K562 (cell line): Measurements from ENCODE around the gene USP46. TPM values are rescaled to one million over a fixed set of nuclear protein-coding genes. Genes with fewer than 3 reads are reported as not detected.

Experiments
- CBX2 ChIP-seq: fragments of 200-600 bp; sonication (generic); IDR thresholded peaks from one replicate; pipeline ENCODE4 v1.6.1; 2012; ENCODE audit warnings: mild to moderate bottlenecking, low read length, inconsistent platforms; ENCODE audit not compliant: insufficient read depth, poor library complexity, severe bottlenecking
- CXXC5 ChIP-seq: fragments of 250-450 bp; sonication (Bioruptor Pico); IDR thresholded peaks from 2 replicates; pipeline ENCODE4 v1.8.0; 2022; ENCODE audit warnings: inconsistent platforms, mild to moderate bottlenecking, moderate library complexity
- TCF15 ChIP-seq: fragments of 250-450 bp; sonication (Bioruptor Pico); IDR thresholded peaks from 2 replicates; pipeline ENCODE4 v1.8.0; 2022; ENCODE audit warnings: moderate library complexity, mild to moderate bottlenecking, inconsistent platforms
- THAP7 ChIP-seq: fragments of 250-450 bp; sonication (Bioruptor Pico); IDR thresholded peaks from 2 replicates; pipeline ENCODE4 v1.5.0; 2021
- ZNF324 ChIP-seq: fragments of 250-450 bp; sonication (Bioruptor Pico); IDR thresholded peaks from 2 replicates; pipeline ENCODE4 v1.4.0; 2020; ENCODE audit warnings: mild to moderate bottlenecking
- ZNF449 ChIP-seq: fragments of 250-450 bp; sonication (Bioruptor Pico); IDR thresholded peaks from 2 replicates; pipeline ENCODE4 v1.8.0; 2022; ENCODE audit warnings: moderate library complexity, mild to moderate bottlenecking, inconsistent platforms
- ZNF507 ChIP-seq: conservative IDR thresholded peaks from 2 replicates; pipeline ENCODE4 v1.6.1; 2017; ENCODE audit warnings: missing genetic modification characterization, missing compliant biosample characterization
- ZNF592 ChIP-seq: fragments of 450-650 bp; IDR thresholded peaks from 2 replicates; pipeline ENCODE4 v1.6.1; 2017; ENCODE audit warnings: antibody characterized with exemption, mild to moderate bottlenecking
- polyA plus RNA-seq, 8 experiments: library from polyadenylated mRNA; depleted of rRNA in 4 of 8; stranded (reverse) in 5 of 8; unstranded in 3 of 8; fragments of >200 nt; fragmentation: Nextera tagmentation in 2 of 8; fragmentation: Illumina TruSeq in 1 of 8; extraction: Ambion mirVana in 2 of 8; extraction: Trizol in 1 of 8; gene quantifications; 2 replicates each; pipeline versions ENCODE4 v1.2.1 to v1.2.3, GENCODE V29; 2011 to 2014; ENCODE audit warnings: inconsistent platforms in 1 of 8, missing spikeins in 1 of 8
- total RNA-seq, 7 experiments: library from RNA; depleted of rRNA in 6 of 7; stranded (reverse); fragments of >200 nt in 6 of 7; fragmentation: Illumina TruSeq in 2 of 7; extraction: Trizol in 2 of 7; gene quantifications; 2 replicates each; pipeline versions ENCODE4 v1.2.1 to v1.2.3, GENCODE V29; 2011 to 2021; ENCODE audit warnings: low replicate concordance in 1 of 7

The USP46 gene
- total and polyA plus RNA-seq, 9 of the 15 experiments (the other 6 are each of a cell fraction or from before 2014, with no cell fraction given), result 3.0 to 11.7 (median 8.4) TPM

- TF ChIP-seq ZNF449 (CRISPR knock-in tag) (no peak), ZNF507 (tag) (no peak), ZNF592 (no peak), ZNF324 (CRISPR knock-in tag) (no peak), TCF15 (no peak), CXXC5 (CRISPR knock-in tag) (no peak), THAP7 (CRISPR knock-in tag) (no peak), CBX2 (no peak)
These were observed 48.0 kb downstream of the USP46 start (continued) for GRCh38 chr4:52611030-52611555.
